IgD-negative memory B cell (primary cell): Measurements from ENCODE around the gene LEMD1. TPM values are rescaled to one million over a fixed set of nuclear protein-coding genes. Genes with fewer than 3 reads are reported as not detected.

ENCODE experiments used
- H3K27ac Mint-ChIP-seq, 3 donors: one replicate each; pipeline ENCODE4 v1.8.0; 2020 to 2022; ENCODE audit warnings: mild to moderate bottlenecking in 3 of 3, mixed read lengths in 3 of 3, moderate library complexity in 1 of 3
- H3K27me3 Mint-ChIP-seq: one replicate; pipeline ENCODE4 v1.8.0; 2021; ENCODE audit warnings: mixed read lengths
- H3K36me3 Mint-ChIP-seq: one replicate; pipeline ENCODE4 v1.8.0; 2020; ENCODE audit warnings: mild to moderate bottlenecking, mixed read lengths
- H3K4me1 Mint-ChIP-seq, 3 donors: one replicate each; pipeline ENCODE4 v1.8.0; 2020 to 2022; ENCODE audit warnings: mixed read lengths in 3 of 3, mild to moderate bottlenecking in 1 of 3
- H3K4me3 Mint-ChIP-seq, 4 donors: one replicate each; pipeline ENCODE4 v1.8.0; 2020 to 2022; ENCODE audit warnings: mild to moderate bottlenecking in 4 of 4, mixed read lengths in 4 of 4, moderate library complexity in 3 of 4
- H3K9me3 Mint-ChIP-seq, 3 donors: one replicate each; pipeline ENCODE4 v1.8.0; 2020 to 2021; ENCODE audit warnings: mixed read lengths in 3 of 3, mild to moderate bottlenecking in 1 of 3
- polyA plus RNA-seq: library from polyadenylated mRNA; unstranded; fragments of 300-500 nt; fragmentation: Illumina TruSeq; gene quantifications from one replicate; pipeline ENCODE4 v1.2.3, GENCODE V29; 2021

Gene LEMD1
- polyA plus RNA-seq, 1 donor from 2014 or later: not detected

- peaks cover 5 to 11% (median 5%) of the 10 kb centered on the region in 3 donors for H3K4me1 Mint-ChIP-seq
- no peak overlapping the region for H3K27ac Mint-ChIP-seq
- no peaks in the 10 kb centered on the region for H3K9me3 Mint-ChIP-seq
- H3K4me3 Mint-ChIP-seq: peak overlapping the region in 1 of 4 donors; percentile 17
- H3K27me3 Mint-ChIP-seq: peaks cover 34% of the 10 kb centered on the region
- H3K36me3 Mint-ChIP-seq: no peaks in the 10 kb centered on the region
These were observed 29.3 kb upstream of the LEMD1 start for GRCh38 chr1:205451202-205451601.

DNA sequence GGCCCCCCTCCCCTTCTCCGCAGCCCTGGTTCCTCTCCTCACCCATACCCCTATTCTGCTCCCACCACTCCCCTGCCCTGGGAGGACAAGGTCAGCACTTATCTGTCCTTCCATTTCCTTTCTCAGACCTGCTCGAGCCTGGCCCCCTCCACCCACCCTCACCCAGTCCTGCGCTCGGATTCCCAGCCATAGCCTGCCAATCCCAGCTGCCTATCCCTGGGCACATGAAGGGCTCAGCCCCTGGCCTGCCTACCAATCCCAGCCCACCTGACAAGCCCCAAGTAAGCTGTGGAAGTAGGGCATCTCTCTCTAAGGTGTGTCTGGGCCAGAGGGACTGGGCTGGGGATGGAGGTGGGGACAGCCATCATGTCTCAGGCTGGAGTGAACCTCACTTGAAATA is 28.6 kb upstream of the LEMD1 start:
- Mint-ChIP-seq H3K27me3 (peaks cover 29% of the 10 kb centered on the region), H3K4me1 (peaks cover 2 to 6% (median 3%) of the 10 kb centered on the region in 3 donors), H3K36me3 (no peaks in the 10 kb centered on the region)

DNA sequence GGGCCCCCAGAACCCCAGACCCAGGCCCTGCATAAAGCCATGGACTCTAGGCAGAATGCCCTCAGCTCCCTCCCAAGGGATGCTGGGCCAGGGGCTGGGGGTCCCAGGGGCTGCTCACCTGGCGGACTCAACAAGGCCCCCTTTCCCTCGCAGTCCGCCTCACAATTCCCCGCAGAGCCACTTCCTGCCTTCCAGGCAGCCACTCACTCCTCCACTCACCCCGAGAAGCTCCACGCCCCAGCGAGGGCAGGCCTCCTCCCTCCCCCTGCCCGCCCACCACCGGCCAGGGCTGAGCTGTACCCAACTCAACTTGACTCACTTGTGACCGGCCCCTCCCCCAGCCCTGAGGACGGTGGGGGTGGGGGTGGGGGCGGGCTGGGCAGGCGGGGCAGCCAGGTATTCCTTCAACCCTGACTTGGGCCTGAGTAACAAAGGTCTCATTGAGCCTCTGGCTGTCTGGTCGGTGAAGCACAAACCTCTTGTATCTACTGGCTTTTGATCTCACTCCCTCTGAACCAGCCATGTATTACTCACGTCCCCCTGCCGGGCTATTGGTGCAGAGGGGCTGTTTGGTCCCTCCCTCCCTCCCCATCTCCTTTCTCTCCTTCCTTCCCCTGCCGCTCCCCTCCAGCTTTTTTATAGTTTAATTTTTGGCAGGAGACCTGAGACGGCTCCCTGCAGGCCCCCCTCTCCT is 28.0 kb upstream of the LEMD1 start:
- peaks cover 29% of the 10 kb centered on the region for H3K27me3 Mint-ChIP-seq

More for the DNA sequence above, 28.6 kb upstream of the LEMD1 start:
- no peak overlapping the region for H3K27ac Mint-ChIP-seq
- no peaks in the 10 kb centered on the region for H3K9me3 Mint-ChIP-seq
- H3K4me3 Mint-ChIP-seq: no peak overlapping the region

DNA sequence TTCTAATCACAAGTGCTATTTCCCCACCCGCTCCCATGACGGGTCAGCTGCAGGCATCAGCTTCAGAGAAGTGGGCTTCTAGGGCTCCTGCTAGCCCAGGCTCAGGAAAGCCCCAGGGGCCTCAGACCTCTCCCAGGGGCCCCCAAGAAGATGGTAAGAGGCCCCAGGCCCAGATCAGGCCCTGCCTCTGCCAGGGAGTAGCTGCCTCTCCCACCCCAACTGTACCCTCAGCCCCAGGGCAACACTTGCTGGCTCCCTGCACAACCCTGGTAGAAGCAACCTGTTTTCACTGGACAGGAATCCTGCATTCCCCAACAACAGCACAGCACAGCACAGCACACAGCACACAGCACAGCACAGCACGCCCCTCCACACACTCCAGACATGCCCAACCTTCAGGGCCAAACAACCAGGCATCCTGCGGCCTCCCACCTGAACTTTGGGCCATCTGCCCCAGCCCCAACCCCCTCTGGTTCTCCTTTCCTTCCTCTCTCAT is 27.4 kb upstream of the LEMD1 start:
- no peak overlapping the region for H3K27ac Mint-ChIP-seq
- H3K9me3 Mint-ChIP-seq: no peaks in the 10 kb centered on the region
- H3K27me3 Mint-ChIP-seq: peaks cover 25% of the 10 kb centered on the region
- H3K36me3 Mint-ChIP-seq: no peaks in the 10 kb centered on the region
- H3K4me3 Mint-ChIP-seq: no peak overlapping the region
- H3K4me1 Mint-ChIP-seq: peaks cover 0 to 6% (median 3%) of the 10 kb centered on the region in 3 donors

More for the DNA sequence above, 28.0 kb upstream of the LEMD1 start:
- no peak overlapping the region for H3K4me3 Mint-ChIP-seq
- H3K4me1 Mint-ChIP-seq: peaks cover 2 to 6% (median 3%) of the 10 kb centered on the region in 3 donors
- H3K9me3 Mint-ChIP-seq: no peaks in the 10 kb centered on the region
- H3K36me3 Mint-ChIP-seq: no peaks in the 10 kb centered on the region
- H3K27ac Mint-ChIP-seq: no peak overlapping the region

DNA sequence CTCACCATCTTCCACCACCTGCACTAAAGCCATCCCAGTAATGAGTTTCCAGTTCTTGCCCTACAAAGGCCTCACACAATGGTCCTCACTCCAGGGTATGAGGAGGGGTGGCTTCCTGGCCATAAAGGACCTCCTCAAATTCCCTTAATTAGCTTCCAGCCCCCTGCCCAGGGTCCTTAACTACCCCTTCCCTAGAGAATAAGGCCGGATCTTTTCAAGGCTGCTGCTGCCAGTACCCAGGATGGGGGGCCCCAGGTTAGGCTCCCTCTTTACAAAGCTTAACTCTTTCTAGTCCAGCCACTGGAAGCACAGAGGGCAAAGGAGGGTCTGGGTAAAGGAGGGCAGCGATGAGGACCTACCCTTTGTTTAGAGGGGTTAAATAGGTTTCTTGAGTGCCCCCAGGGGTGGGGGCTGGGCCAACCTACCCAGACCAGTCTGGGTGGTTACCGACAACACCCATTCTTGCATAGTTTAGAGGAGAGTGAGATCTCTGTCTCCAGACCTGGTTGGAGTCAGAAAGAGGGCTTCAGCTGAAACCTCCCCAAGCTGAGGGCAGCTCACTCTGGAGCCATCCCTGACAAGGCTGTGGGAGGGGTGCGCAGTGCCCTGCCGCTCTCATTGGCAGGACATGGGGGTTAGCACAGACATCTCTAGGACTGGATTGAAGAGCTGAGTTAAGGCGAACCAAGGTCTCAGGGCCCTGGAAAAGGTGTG is 26.8 kb upstream of the LEMD1 start:
- H3K27ac Mint-ChIP-seq: peak overlapping the region in 1 of 3 donors; percentile 19
- peaks cover 3% of the 10 kb centered on the region for H3K36me3 Mint-ChIP-seq
- peaks cover 25% of the 10 kb centered on the region for H3K27me3 Mint-ChIP-seq
- no peaks in the 10 kb centered on the region for H3K9me3 Mint-ChIP-seq
- peaks cover 0 to 6% (median 3%) of the 10 kb centered on the region in 3 donors for H3K4me1 Mint-ChIP-seq
- H3K4me3 Mint-ChIP-seq: no peak overlapping the region

GRCh38 chr1:205447457-205448341 is 25.8 kb upstream of the LEMD1 start:
- peak overlapping the region in 1 of 3 donors; percentile 32 for H3K27ac Mint-ChIP-seq
- no peaks in the 10 kb centered on the region for H3K9me3 Mint-ChIP-seq
- H3K4me1 Mint-ChIP-seq: peaks cover 0 to 7% (median 4%) of the 10 kb centered on the region in 3 donors
- H3K4me3 Mint-ChIP-seq: no peak overlapping the region
- peaks cover 3% of the 10 kb centered on the region for H3K36me3 Mint-ChIP-seq
- H3K27me3 Mint-ChIP-seq: peaks cover 15% of the 10 kb centered on the region

DNA sequence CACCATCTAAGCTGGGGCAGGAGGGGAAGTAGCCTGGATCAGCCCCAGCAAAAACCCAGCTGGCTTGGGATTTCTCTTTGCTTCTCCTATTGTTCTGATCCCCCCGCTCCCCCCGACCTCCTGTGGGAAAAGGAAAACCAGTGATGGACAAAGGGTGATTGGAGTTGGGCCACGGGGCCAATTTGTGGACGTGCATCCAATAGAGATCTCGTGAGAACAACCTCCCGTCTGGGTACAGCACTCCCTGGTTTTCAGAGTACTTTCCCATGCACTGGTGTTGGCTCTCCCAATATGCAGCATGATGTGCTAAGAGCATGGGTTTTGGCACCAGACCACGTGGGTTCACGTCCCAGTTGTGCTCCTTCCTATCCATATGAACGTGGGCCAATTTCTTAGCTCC is 25.0 kb upstream of the LEMD1 start:
- Mint-ChIP-seq H3K36me3 (peaks cover 3% of the 10 kb centered on the region), H3K4me3 (no peak overlapping the region), H3K27me3 (peaks cover 12% of the 10 kb centered on the region), H3K4me1 (peaks cover 3 to 16% (median 12%) of the 10 kb centered on the region in 3 donors), H3K27ac (peak overlapping the region in 1 of 3 donors; percentile 32), H3K9me3 (no peaks in the 10 kb centered on the region)

DNA sequence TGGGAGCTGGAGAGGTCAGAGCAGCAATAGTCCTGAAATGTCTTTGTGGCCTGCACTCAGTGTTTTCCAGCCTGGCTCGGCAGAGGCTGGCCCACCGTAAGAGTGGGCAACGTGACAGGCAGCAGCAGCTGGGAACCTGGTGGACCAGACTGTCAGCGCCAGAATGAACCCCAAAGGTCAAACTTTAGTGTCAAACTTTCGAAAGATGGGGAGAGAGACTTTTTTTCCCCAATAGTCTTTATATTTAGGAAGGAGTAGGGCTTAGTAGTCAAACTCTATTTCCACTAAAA is 23.7 kb upstream of the LEMD1 start:
- Mint-ChIP-seq H3K4me3 (no peak overlapping the region), H3K27me3 (peaks cover 4% of the 10 kb centered on the region), H3K4me1 (peaks cover 15 to 28% (median 23%) of the 10 kb centered on the region in 3 donors), H3K9me3 (no peaks in the 10 kb centered on the region), H3K36me3 (peaks cover 3% of the 10 kb centered on the region), H3K27ac (no peak overlapping the region)

DNA sequence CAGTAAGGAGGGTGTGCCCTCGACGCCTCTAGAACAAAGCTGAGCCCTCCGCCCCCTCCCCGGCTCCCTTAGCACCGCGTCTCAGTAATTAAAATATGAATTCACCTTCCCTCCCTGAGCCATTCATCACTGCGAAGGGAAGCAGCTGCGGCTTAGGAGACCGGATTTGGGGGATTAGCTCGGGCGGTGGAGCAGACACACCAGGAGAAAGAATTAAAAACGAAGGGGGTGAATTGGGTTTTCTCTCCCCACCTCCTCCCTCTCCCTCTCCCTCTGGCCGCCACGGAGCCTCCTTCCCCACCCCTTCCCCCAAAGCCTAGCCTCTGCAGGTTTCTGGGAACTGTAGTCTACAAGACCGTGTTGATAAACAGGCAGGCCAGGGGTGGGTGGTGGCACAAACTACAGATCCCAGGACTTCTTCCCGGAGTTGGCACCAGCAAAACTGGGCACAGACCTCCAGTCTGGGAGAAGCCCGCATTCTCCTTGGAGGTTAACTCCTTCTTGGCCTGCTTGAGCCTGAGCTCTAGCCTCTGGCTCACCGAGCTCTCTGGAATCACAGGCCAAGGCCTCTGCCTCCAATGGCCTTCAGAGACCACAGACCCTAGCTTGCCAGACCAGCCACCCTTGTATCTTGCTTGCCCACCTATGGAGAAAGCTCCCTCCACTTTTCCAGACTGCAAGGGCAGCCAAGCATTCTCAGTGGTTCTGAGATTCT is 23.2 kb upstream of the LEMD1 start:
- H3K4me1 Mint-ChIP-seq: peaks cover 17 to 32% (median 27%) of the 10 kb centered on the region in 3 donors
- H3K27me3 Mint-ChIP-seq: peaks cover 4% of the 10 kb centered on the region
- H3K36me3 Mint-ChIP-seq: peaks cover 3% of the 10 kb centered on the region
- H3K9me3 Mint-ChIP-seq: no peaks in the 10 kb centered on the region
- H3K4me3 Mint-ChIP-seq: no peak overlapping the region
- H3K27ac Mint-ChIP-seq: no peak overlapping the region

GRCh38 chr1:205444300-205444930 is 22.6 kb upstream of the LEMD1 start:
- Mint-ChIP-seq H3K9me3 (no peaks in the 10 kb centered on the region), H3K27me3 (peaks cover 3% of the 10 kb centered on the region), H3K27ac (no peak overlapping the region), H3K4me1 (peaks cover 22 to 32% (median 27%) of the 10 kb centered on the region in 3 donors), H3K36me3 (peaks cover 3% of the 10 kb centered on the region), H3K4me3 (no peak overlapping the region)

DNA sequence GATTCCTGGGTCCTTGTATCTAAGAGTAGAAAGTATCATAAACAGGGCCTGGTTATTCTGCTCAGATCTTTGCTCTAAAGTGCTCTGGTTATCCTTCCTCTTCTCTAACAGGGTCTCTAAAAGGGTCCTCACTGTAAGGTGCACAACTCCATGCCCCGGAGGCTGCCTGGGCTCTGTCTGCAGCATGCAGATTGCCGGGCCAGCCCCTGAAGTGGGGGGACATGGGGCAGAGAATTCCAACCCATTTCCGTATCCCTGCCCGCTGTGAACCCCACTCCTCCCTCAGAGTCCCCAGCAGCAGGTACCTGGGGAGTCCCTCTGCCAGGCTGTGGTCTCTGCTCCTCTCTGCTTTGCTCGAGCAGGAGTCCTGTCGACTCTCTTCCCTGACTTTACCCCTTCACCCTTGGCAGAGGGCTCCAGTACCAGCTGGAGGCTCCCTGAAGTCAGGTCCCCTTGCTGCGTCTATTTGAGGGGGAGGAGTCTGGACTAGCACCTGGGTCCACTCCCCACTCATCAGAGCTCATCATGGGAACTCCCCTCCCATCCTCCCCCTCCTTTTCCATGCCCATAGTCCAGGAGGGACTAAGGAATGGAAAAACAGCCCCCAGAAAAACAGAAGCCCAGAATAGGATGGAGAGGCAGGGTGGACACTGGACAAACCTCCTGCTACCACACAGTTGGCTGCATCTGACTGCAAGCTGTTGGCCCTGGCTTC is 21.9 kb upstream of the LEMD1 start:
- Mint-ChIP-seq H3K27me3 (peaks cover 1% of the 10 kb centered on the region), H3K27ac (no peak overlapping the region), H3K4me3 (peak overlapping the region in 2 of 4 donors; percentile 63 to 85), H3K9me3 (no peaks in the 10 kb centered on the region), H3K36me3 (peaks cover 5% of the 10 kb centered on the region), H3K4me1 (peaks cover 25 to 35% (median 27%) of the 10 kb centered on the region in 3 donors)

DNA sequence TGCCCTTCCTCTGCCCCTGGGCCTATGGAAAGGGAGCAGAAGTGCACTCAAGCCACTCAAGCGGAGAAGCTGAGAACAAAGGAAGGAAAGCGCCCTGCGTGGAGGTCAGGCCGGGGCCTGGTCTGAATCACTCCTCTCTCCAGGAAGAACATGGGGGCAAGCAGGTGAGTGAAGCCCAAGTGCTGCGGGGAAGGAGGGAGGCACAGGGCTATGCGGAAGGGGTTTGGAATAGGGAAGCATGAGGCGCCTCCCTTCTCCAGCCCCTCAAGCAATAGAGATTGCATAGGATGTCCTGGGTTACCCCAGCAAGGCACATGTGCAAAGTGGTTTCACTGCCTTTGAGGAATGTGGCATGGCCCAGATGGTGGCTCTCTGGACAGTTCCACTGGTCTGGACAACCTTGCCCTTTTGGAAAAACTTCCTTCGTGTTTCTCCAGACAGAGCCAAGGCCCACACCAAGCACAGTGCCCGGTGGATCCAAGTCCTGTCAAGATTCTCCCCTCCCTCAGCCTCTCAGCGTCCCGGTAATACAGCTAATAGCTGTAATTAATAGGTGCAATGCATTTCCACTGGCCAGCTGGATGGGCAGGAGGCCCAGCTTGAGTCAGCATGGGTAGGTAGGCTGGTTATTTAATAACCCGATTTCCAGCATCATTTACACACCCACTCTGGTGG is 20.3 kb upstream of the LEMD1 start:
- Mint-ChIP-seq H3K4me1 (peaks cover 27 to 33% (median 28%) of the 10 kb centered on the region in 3 donors), H3K4me3 (no peak overlapping the region), H3K27me3 (no peaks in the 10 kb centered on the region), H3K27ac (peak overlapping the region in 1 of 3 donors; percentile 54), H3K9me3 (no peaks in the 10 kb centered on the region), H3K36me3 (peaks cover 5% of the 10 kb centered on the region)

GRCh38 chr1:205441716-205442050 is 19.8 kb upstream of the LEMD1 start:
- peak overlapping the region; percentile 31 to 72 (median 54) for H3K27ac Mint-ChIP-seq
- H3K9me3 Mint-ChIP-seq: no peaks in the 10 kb centered on the region
- peaks cover 5% of the 10 kb centered on the region for H3K36me3 Mint-ChIP-seq
- peaks cover 27 to 33% (median 29%) of the 10 kb centered on the region in 3 donors for H3K4me1 Mint-ChIP-seq
- H3K27me3 Mint-ChIP-seq: no peaks in the 10 kb centered on the region
- peak overlapping the region; percentile 78 to 96 (median 90) for H3K4me3 Mint-ChIP-seq
